CD4-positive, alpha-beta T cell treated with Interleukin-15 for 1 hour (primary cell): ENCODE data around the gene ACKR2.

ENCODE experiments used
- DNase-seq: peaks from one replicate; pipeline ENCODE4 v3.0.0-alpha.2; 2020

ACKR2 gene

GRCh38 chr3:42892807-42893206 is 83.6 kb downstream of the ACKR2 start:
- no peak for DNase-seq

- DNase-seq = no peak
Measured at GRCh38 chr3:42894698-42895579, 85.7 kb downstream of the ACKR2 start.

GRCh38 chr3:42895580-42895868 is 86.3 kb downstream of the ACKR2 start:
- no peak for DNase-seq

GRCh38 chr3:42898896-42899675 is 89.8 kb downstream of the ACKR2 start:
- no peak for DNase-seq

- no peak for DNase-seq
Measured at GRCh38 chr3:42900226-42901072, 91.2 kb downstream of the ACKR2 start.

GRCh38 chr3:42901073-42901415 is 91.8 kb downstream of the ACKR2 start:
- no peak for DNase-seq

GRCh38 chr3:42902257-42902656 is 93.0 kb downstream of the ACKR2 start:
- DNase-seq = no peak

- DNase-seq = no peak
Measured at GRCh38 chr3:42904076-42904475, 94.8 kb downstream of the ACKR2 start.

GRCh38 chr3:42905740-42906069 is 96.5 kb downstream of the ACKR2 start:
- DNase-seq = no peak

- no peak for DNase-seq
Measured at GRCh38 chr3:42906070-42906847, 97.0 kb downstream of the ACKR2 start, which contains the start of gene ZNF662. ZNF662 (plus strand) TSS chr3:42906142; CDS start chr3:42908115, 1,973 bp downstream.

GRCh38 chr3:42906848-42907183 is 97.6 kb downstream of the ACKR2 start:
- no peak for DNase-seq

- no peak for DNase-seq
Measured at GRCh38 chr3:42908675-42909074, 99.4 kb downstream of the ACKR2 start.

- no peak for DNase-seq
Measured at GRCh38 chr3:42911551-42911950, 102.3 kb downstream of the ACKR2 start.

GRCh38 chr3:42914771-42915515 is 105.7 kb downstream of the ACKR2 start:
- no peak for DNase-seq
